Upper lobe of left lung (tissue), 6 donors: ENCODE measurements around the gene HAUS3. TPM values are rescaled to one million over a fixed set of nuclear protein-coding genes. Genes with fewer than 3 reads are reported as not detected.
A peak's percentile ranks its signal among the peaks of the same experiment; 100 is the strongest.
"Not testable (repeated sequence)": the region's sequence is repeated elsewhere in the genome, so short reads cannot be mapped to it uniquely, and the experiment has no call there.

ENCODE experiments used
- ATAC-seq, 2 donors: fragments of 200-7000 bp; cut with Tn5 transposase; one replicate each; pipeline ENCODE4 v1.9.1; 2022; ENCODE audit warnings: mild to moderate bottlenecking in 2 of 2, moderate library complexity in 2 of 2; ENCODE audit not compliant: low FRiP score in 2 of 2
- DNase-seq, 2 donors: peaks; one replicate each; pipeline ENCODE4 v3.0.0-alpha.2; 2019 to 2020
- H3K27ac ChIP-seq, 4 donors: fragments of 200-600 bp; sonication (generic); one replicate each; pipeline ENCODE4 v1.5.1; 2016 to 2019
- H3K27me3 ChIP-seq, 4 donors: fragments of 200-600 bp; sonication (generic); one replicate each; pipeline ENCODE4 v1.5.1; 2017 to 2019
- H3K36me3 ChIP-seq, 4 donors: fragments of 200-600 bp; sonication (generic); one replicate each; pipeline ENCODE4 v1.5.1; 2016 to 2019
- H3K4me1 ChIP-seq, 4 donors: fragments of 200-600 bp; sonication (generic); one replicate each; pipeline ENCODE4 v1.5.1; 2018 to 2019
- H3K4me3 ChIP-seq, 4 donors: fragments of 200-600 bp; sonication (generic); one replicate each; pipeline ENCODE4 v1.5.1; 2017 to 2019; ENCODE audit warnings: mild to moderate bottlenecking in 2 of 4, moderate library complexity in 1 of 4
- H3K9me3 ChIP-seq, 4 donors: fragments of 200-600 bp; sonication (generic); one replicate each; pipeline ENCODE4 v1.5.1; 2018 to 2019
- EP300 ChIP-seq, 4 donors: sonication (generic); formaldehyde crosslinking; IDR thresholded peaks; one replicate each; pipeline ENCODE4 v1.5.1; 2017; ENCODE audit warnings: antibody characterized with exemption in 4 of 4, control low read depth in 2 of 4
- POLR2A ChIP-seq, 4 donors: fragments of 450-650 bp; IDR thresholded peaks; one replicate each; pipeline ENCODE4 v1.5.1; 2016 to 2017; ENCODE audit warnings: antibody characterized with exemption in 4 of 4, mild to moderate bottlenecking in 2 of 4
- POLR2AphosphoS5 ChIP-seq, 2 donors: sonication (generic); formaldehyde crosslinking; IDR thresholded peaks; one replicate each; pipeline ENCODE4 v1.5.1; 2017; ENCODE audit warnings: antibody characterized with exemption in 2 of 2
- WGBS, 2 donors: methylation state at CpG; one replicate each; pipeline ENCODE4 v1.1.5; 2017 to 2018; 5-methylcytosine and 5-hydroxymethylcytosine counted together
- total RNA-seq, 6 donors: library from RNA; depleted of rRNA in 4 of 6; stranded (reverse); fragments of >200 nt in 4 of 6; gene quantifications; one replicate each; pipeline versions ENCODE4 v1.1.0 to v1.2.1, GENCODE V29; 2016 to 2021
- TF ChIP-seq, protein P1 (sequence below), 6 experiments: fragments of 450-650 bp in 4 of 6; fragments of 200-600 bp in 2 of 6; sonication (generic) in 2 of 6; IDR thresholded peaks; one replicate each; pipeline ENCODE4 v1.5.1; 2016 to 2019; ENCODE audit warnings: antibody characterized with exemption in 6 of 6
- donor health status: DM: no; HTN: no; CAD: no; lungs with moderate emphysema.
- donor health status: DM: no; HTN: yes; CAD: no; lungs with severe emphysema.

Gene HAUS3
- total RNA-seq, 6 donors from 2014 or later: 8.2 to 21.0 (median 12.5) TPM

DNA sequence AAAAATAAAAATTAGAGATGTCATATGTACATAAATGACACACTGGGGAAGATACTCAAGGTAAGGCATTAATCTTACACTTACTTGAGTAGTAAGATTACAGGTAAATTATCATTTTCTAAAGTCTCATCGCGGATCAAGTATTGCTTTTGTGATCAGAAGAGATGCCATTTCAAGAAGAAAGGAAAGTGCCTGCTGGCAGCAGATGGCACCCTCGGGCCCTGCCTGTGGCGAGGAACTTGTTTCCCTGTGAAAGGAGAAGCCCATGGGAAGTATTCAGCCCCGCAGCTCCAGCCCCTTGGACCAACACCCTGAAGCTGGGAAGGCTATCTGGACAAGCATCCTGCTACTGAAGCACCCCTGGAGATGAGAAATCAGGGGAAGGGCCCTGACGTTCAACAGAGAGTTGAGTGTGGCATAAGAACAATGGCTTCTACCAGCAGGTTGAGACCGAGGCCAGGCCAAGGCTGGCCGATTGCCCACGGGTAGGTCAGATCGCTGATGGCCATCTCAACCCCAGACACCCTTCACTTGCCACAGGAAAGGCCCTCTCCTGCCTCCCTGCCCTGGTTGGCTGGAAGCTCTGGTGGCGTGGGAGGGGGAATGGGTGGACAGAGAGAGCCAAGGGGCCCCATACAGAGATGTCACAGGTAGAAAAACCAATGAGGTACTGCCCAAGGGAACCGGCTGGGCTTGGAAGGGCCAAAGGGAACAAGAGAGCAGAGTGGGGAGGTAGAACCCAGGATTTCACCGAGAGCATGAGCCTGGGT lies 38.8 kb upstream of the HAUS3 start:
- Histone ChIP-seq H3K27me3 (no peaks in the 10 kb centered on the region), H3K27ac (peak overlapping the region in 1 of 4 donors; percentile 61), H3K4me1 (no peaks in the 10 kb centered on the region), H3K36me3 (no peaks in the 10 kb centered on the region), H3K4me3 (no peak overlapping the region), H3K9me3 (no peaks in the 10 kb centered on the region)
- no peak for DNase-seq
- no peak for ATAC-seq
- 86 to 92% methylated on average over 13 of the region's 13 CpGs for WGBS, 2 donors
- TF ChIP-seq POLR2AphosphoS5 (IDR thresholded peaks at IDR 0.05) (no peak), POLR2A (IDR thresholded peaks at IDR 0.05) (no peak), EP300 (IDR thresholded peaks at IDR 0.05) (no peak)
- TF ChIP-seq, protein P1, sequence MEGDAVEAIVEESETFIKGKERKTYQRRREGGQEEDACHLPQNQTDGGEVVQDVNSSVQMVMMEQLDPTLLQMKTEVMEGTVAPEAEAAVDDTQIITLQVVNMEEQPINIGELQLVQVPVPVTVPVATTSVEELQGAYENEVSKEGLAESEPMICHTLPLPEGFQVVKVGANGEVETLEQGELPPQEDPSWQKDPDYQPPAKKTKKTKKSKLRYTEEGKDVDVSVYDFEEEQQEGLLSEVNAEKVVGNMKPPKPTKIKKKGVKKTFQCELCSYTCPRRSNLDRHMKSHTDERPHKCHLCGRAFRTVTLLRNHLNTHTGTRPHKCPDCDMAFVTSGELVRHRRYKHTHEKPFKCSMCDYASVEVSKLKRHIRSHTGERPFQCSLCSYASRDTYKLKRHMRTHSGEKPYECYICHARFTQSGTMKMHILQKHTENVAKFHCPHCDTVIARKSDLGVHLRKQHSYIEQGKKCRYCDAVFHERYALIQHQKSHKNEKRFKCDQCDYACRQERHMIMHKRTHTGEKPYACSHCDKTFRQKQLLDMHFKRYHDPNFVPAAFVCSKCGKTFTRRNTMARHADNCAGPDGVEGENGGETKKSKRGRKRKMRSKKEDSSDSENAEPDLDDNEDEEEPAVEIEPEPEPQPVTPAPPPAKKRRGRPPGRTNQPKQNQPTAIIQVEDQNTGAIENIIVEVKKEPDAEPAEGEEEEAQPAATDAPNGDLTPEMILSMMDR (IDR thresholded peaks at IDR 0.05): no peak

DNA sequence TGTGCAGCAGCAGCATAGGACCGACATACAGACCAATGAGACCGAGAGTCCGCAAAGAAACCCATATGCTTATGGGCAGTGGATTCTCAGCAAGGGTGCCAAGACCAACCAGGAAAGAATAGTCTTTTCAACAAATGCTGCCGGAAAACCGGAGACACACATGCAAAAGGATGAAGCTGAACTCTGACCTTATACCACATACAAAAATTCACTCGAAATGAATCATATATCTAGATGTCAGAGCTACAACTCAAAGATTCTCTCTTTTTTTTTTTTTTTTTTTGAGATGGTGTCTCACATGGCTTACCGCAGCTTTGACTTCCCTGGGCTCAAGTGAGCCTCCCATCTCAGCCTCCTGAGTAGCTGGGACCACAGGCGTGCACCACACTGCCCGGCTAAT lies 36.0 kb upstream of the HAUS3 start:
- DNase-seq: no peak
- Histone ChIP-seq H3K36me3 (peaks cover 0 to under 1% (median 0%) of the 10 kb centered on the region in 4 donors), H3K4me1 (no peaks in the 10 kb centered on the region), H3K4me3 (no peak overlapping the region), H3K27me3 (no peaks in the 10 kb centered on the region), H3K27ac (no peak overlapping the region), H3K9me3 (no peaks in the 10 kb centered on the region)
- no peak for ATAC-seq
- WGBS, 2 donors: 91 to 98% methylated on average over 9 of the region's 9 CpGs
- TF ChIP-seq EP300 (IDR thresholded peaks at IDR 0.05) (no peak), POLR2A (IDR thresholded peaks at IDR 0.05) (no peak), POLR2AphosphoS5 (IDR thresholded peaks at IDR 0.05) (no peak)
- TF ChIP-seq, protein P1 (IDR thresholded peaks at IDR 0.05): no peak

DNA sequence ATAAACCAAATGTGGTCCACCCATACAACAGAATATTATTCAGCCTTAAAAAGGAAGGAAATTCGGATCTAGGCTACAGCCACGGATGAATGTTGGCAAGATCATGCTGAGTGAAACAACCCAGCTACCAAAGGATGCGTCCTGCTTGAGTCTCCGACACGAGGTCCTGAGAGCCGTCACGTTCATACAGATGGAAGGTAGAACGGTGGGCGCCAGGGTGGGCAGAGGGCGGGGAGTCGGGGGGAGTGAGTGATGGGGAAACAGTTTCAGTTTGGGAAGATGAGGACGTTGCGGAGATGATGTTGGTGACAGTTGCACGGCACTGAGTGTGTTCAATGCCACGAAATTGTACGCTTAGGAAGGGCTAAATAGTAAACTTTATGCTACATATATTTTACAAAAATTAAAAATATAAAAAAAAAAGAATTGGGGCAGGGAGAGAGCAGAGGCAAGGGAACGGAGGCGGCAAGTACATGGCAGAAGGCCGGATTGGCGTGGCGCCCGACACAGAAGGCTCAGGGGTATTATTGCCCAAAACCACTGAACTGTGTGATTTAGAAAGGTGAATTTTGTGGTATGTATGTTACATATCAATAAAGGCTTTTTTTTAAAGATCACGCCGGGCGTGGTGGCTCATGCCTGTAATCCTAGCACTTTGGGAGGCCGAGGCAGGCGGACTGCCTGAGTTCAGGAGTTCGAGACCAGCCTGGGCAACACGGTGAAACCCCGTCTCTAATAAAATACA lies 34.8 kb upstream of the HAUS3 start:
- ATAC-seq: no peak
- Histone ChIP-seq H3K4me1 (no peaks in the 10 kb centered on the region), H3K36me3 (peaks cover 0 to 5% (median 2%) of the 10 kb centered on the region in 4 donors), H3K27me3 (no peaks in the 10 kb centered on the region), H3K4me3 (no peak overlapping the region), H3K27ac (no peak overlapping the region), H3K9me3 (no peaks in the 10 kb centered on the region)
- peak in 1 of 2 donors; percentile 49 for DNase-seq
- TF ChIP-seq POLR2A (IDR thresholded peaks at IDR 0.05): no peak
- TF ChIP-seq POLR2AphosphoS5 (IDR thresholded peaks at IDR 0.05): no peak
- TF ChIP-seq EP300 (IDR thresholded peaks at IDR 0.05): no peak
- TF ChIP-seq, protein P1 (IDR thresholded peaks at IDR 0.05): no peak
- 94 to 95% methylated on average over 30 of the region's 30 CpGs for WGBS, 2 donors

DNA sequence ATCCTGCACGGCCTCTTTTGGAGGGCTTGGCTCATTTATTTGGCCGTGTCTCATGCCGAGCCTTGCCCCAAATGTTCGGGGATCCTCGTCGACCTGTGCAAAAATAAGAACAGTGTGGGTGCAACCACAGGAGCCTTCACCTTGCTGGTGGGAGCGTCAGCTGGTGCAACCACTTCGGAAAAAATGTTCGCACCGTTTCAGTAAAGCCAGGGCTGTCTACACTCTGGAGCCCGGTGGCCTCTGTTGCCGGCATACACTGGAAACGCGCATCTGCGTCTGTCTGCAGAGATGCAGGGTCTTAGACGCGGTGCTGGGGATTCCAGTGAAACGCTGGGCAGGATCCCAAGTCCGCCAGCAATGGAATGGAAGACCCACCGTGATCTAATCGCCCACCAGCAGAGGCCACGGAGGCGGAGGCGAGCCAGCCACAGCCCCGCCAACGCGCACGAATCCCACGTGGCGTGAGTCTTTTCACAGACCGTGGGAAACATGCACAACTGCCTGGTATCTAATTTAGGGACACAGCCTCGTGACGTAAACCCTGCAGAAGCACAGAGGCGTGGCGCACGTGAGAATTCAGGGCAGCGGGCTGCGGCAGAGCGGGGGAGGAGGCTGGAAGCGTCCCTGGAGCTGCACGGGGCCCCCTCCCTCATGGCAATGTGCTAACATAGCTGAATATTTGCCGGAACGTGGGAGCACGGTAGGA lies 33.8 kb upstream of the HAUS3 start:
- TF ChIP-seq, protein P1 (IDR thresholded peaks at IDR 0.05): no peak
- TF ChIP-seq POLR2A (IDR thresholded peaks at IDR 0.05): no peak
- TF ChIP-seq POLR2AphosphoS5 (IDR thresholded peaks at IDR 0.05): no peak
- no peak for TF ChIP-seq EP300 (IDR thresholded peaks at IDR 0.05)
- no peak overlapping the region for H3K4me3 ChIP-seq
- peaks cover 0 to 12% (median 5%) of the 10 kb centered on the region in 4 donors for H3K36me3 ChIP-seq
- 93 to 94% methylated on average over 36 to 44 of the region's 44 CpGs for WGBS, 2 donors
- H3K27ac ChIP-seq: no peak overlapping the region
- DNase-seq (peak in 1 of 2 donors; percentile 56), ATAC-seq (no peak)
- no peaks in the 10 kb centered on the region for H3K9me3 ChIP-seq
- H3K27me3 ChIP-seq: no peaks in the 10 kb centered on the region
- no peaks in the 10 kb centered on the region for H3K4me1 ChIP-seq

DNA sequence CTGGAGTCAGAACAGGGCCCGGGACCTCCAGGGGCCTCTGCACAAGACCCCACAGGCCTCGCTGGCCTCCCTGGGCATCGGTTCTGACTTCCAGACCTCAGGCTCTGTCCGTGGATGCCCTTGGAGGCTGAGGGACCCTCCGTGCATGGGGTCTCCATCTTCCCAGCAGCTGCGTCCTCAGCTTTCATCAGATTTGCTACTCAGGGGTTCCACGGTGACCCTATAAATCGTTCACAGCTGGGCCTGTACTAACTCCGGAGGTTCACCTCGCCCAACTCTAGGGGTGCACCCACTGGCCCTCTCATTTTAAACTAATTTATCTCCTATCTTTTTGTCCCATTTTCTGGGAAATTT lies 33.1 kb upstream of the HAUS3 start:
- ATAC-seq, H3K27me3 ChIP-seq, DNase-seq, H3K9me3 ChIP-seq, H3K4me1 ChIP-seq, H3K4me3 ChIP-seq, H3K27ac ChIP-seq: not testable (repeated sequence)
- H3K36me3 ChIP-seq: peaks cover 0 to 15% (median 7%) of the 10 kb centered on the region in 4 donors
- 92 to 94% methylated on average over 8 to 10 of the region's 10 CpGs for WGBS, 2 donors
